ENCODE data around the gene CSNK1G2. TPM values are rescaled to one million over a fixed set of nuclear protein-coding genes. Genes with fewer than 3 reads are reported as not detected.

Gene CSNK1G2
- total RNA-seq, 1 experiment from 2014 or later = 59.2 TPM

- CTCF ChIA-PET = no interaction called here
- Mint-ChIP-seq H3K36me3 (ENCODE audit: insufficient read depth, unreplicated experiment) (peaks cover 5% of the 10 kb centered on the region), H3K27me3 (ENCODE audit: unreplicated experiment) (no peaks in the 10 kb centered on the region), H3K27ac (ENCODE audit: unreplicated experiment) (no peak overlapping the region), H3K4me3 (ENCODE audit: low read depth, unreplicated experiment) (no peak overlapping the region), H3K9me3 (ENCODE audit: low read depth, unreplicated experiment) (no peaks in the 10 kb centered on the region), H3K4me1 (ENCODE audit: low read depth, unreplicated experiment) (no peaks in the 10 kb centered on the region)
- TF ChIP-seq CTCF (IDR thresholded peaks at IDR 0.05; ENCODE audit: unreplicated experiment) = no peak
- DNase-seq = no peak
- BruUV-seq (replicated peaks) = no TSS peak
- intact Hi-C loops (cut with micrococcal nuclease; ENCODE audit: unreplicated experiment) = no loop called here
Measured at GRCh38 chr19:1954532-1954933, 13.6 kb downstream of the CSNK1G2 start.

GRCh38 chr19:1955171-1956121 is 14.5 kb downstream of the CSNK1G2 start:
- CTCF ChIA-PET = interaction anchor here (0.6 to 1.0 kb wide), 2 partner anchors 7 to 52 kb away, joined by 4 read pairs; no protein-coding TSS in a partner anchor
- no peaks in the 10 kb centered on the region for H3K9me3 Mint-ChIP-seq (ENCODE audit: low read depth, unreplicated experiment)
- BruUV-seq (replicated peaks) = no TSS peak
- no peak for DNase-seq
- no peak for TF ChIP-seq CTCF (IDR thresholded peaks at IDR 0.05; ENCODE audit: unreplicated experiment)
- peaks cover 10% of the 10 kb centered on the region for H3K36me3 Mint-ChIP-seq (ENCODE audit: insufficient read depth, unreplicated experiment)
- no peak overlapping the region for H3K4me3 Mint-ChIP-seq (ENCODE audit: low read depth, unreplicated experiment)
- intact Hi-C loops (cut with micrococcal nuclease; ENCODE audit: unreplicated experiment) = no loop called here
- no peaks in the 10 kb centered on the region for H3K27me3 Mint-ChIP-seq (ENCODE audit: unreplicated experiment)
- H3K4me1 Mint-ChIP-seq (ENCODE audit: low read depth, unreplicated experiment) = no peaks in the 10 kb centered on the region
- H3K27ac Mint-ChIP-seq (ENCODE audit: unreplicated experiment) = no peak overlapping the region

- no peak overlapping the region for H3K27ac Mint-ChIP-seq (ENCODE audit: unreplicated experiment)
- DNase-seq = no peak
- H3K36me3 Mint-ChIP-seq (ENCODE audit: insufficient read depth, unreplicated experiment) = peaks cover 10% of the 10 kb centered on the region
- no TSS peak for BruUV-seq (replicated peaks)
- H3K4me3 Mint-ChIP-seq (ENCODE audit: low read depth, unreplicated experiment) = no peak overlapping the region
- TF ChIP-seq CTCF (IDR thresholded peaks at IDR 0.05; ENCODE audit: unreplicated experiment) = no peak
- H3K27me3 Mint-ChIP-seq (ENCODE audit: unreplicated experiment) = no peaks in the 10 kb centered on the region
- H3K4me1 Mint-ChIP-seq (ENCODE audit: low read depth, unreplicated experiment) = no peaks in the 10 kb centered on the region
- intact Hi-C loops (cut with micrococcal nuclease; ENCODE audit: unreplicated experiment) = no loop called here
- CTCF ChIA-PET = interaction anchor here (1.0 kb wide), 1 partner anchor 8 kb away, joined by 4 read pairs; no protein-coding TSS in a partner anchor
- H3K9me3 Mint-ChIP-seq (ENCODE audit: low read depth, unreplicated experiment) = no peaks in the 10 kb centered on the region
Measured at GRCh38 chr19:1956122-1956494, 15.1 kb downstream of the CSNK1G2 start.

GRCh38 chr19:1956868-1957492 is 16.0 kb downstream of the CSNK1G2 start:
- Mint-ChIP-seq H3K4me3 (ENCODE audit: low read depth, unreplicated experiment) (no peak overlapping the region), H3K36me3 (ENCODE audit: insufficient read depth, unreplicated experiment) (peaks cover 13% of the 10 kb centered on the region), H3K27ac (ENCODE audit: unreplicated experiment) (no peak overlapping the region), H3K27me3 (ENCODE audit: unreplicated experiment) (no peaks in the 10 kb centered on the region), H3K4me1 (ENCODE audit: low read depth, unreplicated experiment) (no peaks in the 10 kb centered on the region), H3K9me3 (ENCODE audit: low read depth, unreplicated experiment) (no peaks in the 10 kb centered on the region)
- DNase-seq = no peak
- intact Hi-C loops (cut with micrococcal nuclease; ENCODE audit: unreplicated experiment) = no loop called here
- no peak for TF ChIP-seq CTCF (IDR thresholded peaks at IDR 0.05; ENCODE audit: unreplicated experiment)
- no TSS peak for BruUV-seq (replicated peaks)
- CTCF ChIA-PET = interaction anchor here (1.0 kb wide), 1 partner anchor 9 kb away, joined by 4 read pairs; no protein-coding TSS in a partner anchor
